ENCODE measurements around the gene GHRH. TPM values are rescaled to one million over a fixed set of nuclear protein-coding genes. Genes with fewer than 3 reads are reported as not detected.

The GHRH gene
- total RNA-seq, 1 experiment from 2014 or later: not detected

DNA sequence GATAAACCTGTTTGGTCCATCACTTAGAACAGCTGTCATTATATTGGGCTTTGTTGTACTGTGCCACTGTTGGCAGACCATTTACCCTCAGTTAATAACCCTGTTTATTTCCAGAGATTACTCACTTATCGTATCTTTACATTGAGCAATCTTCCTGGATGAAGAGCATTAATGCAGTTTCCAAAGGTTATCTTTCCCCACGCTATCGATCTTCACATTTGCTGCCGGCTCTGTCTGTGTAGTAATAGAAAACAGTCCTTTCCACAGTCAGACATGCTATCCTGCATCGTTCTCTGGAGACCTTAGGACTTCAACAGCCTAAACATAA is 27.4 kb downstream of the GHRH start:
- ChIA-PET CTCF (no interaction called here), POLR2A (no interaction called here), RAD21 (ENCODE audit: low non-redundant PET in 1 of 2, low total read pairs in 2 of 2, uncharacterized antibody in 2 of 2, unreplicated experiment in 2 of 2) (no interaction called here)
- no peak overlapping the region for H3K4me2 ChIP-seq (ENCODE audit: low read length)
- peaks cover 74 to 76% of the 10 kb centered on the region in 2 experiments for H3K36me3 ChIP-seq (ENCODE audit: control insufficient read depth in 1 of 2, insufficient read depth in 2 of 2, low read length in 2 of 2)
- H3K9me2 ChIP-seq (ENCODE audit: insufficient read depth): no peaks in the 10 kb centered on the region
- H3K9ac ChIP-seq (ENCODE audit: low read length): no peak overlapping the region
- H3K4me3 ChIP-seq (replicated peaks in 1 of 2; ENCODE audit: low read depth in 1 of 2, low read length in 2 of 2): no peak overlapping the region
- DNase-seq (ENCODE audit: low read depth, low spot score): no peak
- ATAC-seq: no peak
- no TSS peak for BruUV-seq (replicated peaks)
- no peaks in the 10 kb centered on the region for H3K79me2 ChIP-seq (ENCODE audit: insufficient read depth, low read length)
- no peaks in the 10 kb centered on the region for H4K20me1 ChIP-seq (ENCODE audit: insufficient read depth)
- H3K27me3 ChIP-seq (ENCODE audit: insufficient read depth, low read length): no peaks in the 10 kb centered on the region
- H2AFZ ChIP-seq (ENCODE audit: low read depth, low read length, poor library complexity, severe bottlenecking): no peak overlapping the region
- no peak overlapping the region for H3K27ac ChIP-seq (ENCODE audit: low read depth, low read length)
- no peaks in the 10 kb centered on the region for H3K9me3 ChIP-seq (ENCODE audit: control insufficient read depth in 1 of 2, insufficient read depth in 1 of 2, low read depth in 1 of 2, low read length in 2 of 2)
- no peaks in the 10 kb centered on the region for H3K4me1 ChIP-seq (ENCODE audit: control insufficient read depth in 1 of 2, insufficient read depth in 2 of 2, low read length in 2 of 2)
- TF ChIP-seq, protein P1, sequence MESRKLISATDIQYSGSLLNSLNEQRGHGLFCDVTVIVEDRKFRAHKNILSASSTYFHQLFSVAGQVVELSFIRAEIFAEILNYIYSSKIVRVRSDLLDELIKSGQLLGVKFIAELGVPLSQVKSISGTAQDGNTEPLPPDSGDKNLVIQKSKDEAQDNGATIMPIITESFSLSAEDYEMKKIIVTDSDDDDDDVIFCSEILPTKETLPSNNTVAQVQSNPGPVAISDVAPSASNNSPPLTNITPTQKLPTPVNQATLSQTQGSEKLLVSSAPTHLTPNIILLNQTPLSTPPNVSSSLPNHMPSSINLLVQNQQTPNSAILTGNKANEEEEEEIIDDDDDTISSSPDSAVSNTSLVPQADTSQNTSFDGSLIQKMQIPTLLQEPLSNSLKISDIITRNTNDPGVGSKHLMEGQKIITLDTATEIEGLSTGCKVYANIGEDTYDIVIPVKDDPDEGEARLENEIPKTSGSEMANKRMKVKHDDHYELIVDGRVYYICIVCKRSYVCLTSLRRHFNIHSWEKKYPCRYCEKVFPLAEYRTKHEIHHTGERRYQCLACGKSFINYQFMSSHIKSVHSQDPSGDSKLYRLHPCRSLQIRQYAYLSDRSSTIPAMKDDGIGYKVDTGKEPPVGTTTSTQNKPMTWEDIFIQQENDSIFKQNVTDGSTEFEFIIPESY (IDR thresholded peaks at IDR 0.05; ENCODE audit: extremely low read depth, insufficient replicate concordance, low read length): no peak
- TF ChIP-seq, protein P2, sequence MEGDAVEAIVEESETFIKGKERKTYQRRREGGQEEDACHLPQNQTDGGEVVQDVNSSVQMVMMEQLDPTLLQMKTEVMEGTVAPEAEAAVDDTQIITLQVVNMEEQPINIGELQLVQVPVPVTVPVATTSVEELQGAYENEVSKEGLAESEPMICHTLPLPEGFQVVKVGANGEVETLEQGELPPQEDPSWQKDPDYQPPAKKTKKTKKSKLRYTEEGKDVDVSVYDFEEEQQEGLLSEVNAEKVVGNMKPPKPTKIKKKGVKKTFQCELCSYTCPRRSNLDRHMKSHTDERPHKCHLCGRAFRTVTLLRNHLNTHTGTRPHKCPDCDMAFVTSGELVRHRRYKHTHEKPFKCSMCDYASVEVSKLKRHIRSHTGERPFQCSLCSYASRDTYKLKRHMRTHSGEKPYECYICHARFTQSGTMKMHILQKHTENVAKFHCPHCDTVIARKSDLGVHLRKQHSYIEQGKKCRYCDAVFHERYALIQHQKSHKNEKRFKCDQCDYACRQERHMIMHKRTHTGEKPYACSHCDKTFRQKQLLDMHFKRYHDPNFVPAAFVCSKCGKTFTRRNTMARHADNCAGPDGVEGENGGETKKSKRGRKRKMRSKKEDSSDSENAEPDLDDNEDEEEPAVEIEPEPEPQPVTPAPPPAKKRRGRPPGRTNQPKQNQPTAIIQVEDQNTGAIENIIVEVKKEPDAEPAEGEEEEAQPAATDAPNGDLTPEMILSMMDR (IDR thresholded peaks at IDR 0.05 in 2 of 3, conservative IDR thresholded peaks at IDR 0.05 in 1 of 3; ENCODE audit: borderline replicate concordance in 1 of 3, insufficient read depth in 1 of 3, low read depth in 2 of 3, low read length in 2 of 3): no peak
- TF ChIP-seq, protein P3, sequence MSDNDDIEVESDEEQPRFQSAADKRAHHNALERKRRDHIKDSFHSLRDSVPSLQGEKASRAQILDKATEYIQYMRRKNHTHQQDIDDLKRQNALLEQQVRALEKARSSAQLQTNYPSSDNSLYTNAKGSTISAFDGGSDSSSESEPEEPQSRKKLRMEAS (IDR thresholded peaks at IDR 0.05): no peak
- TF ChIP-seq JUND (IDR thresholded peaks at IDR 0.05) (no peak), FOSL1 (IDR thresholded peaks at IDR 0.05; ENCODE audit: low read depth) (no peak), SRF (IDR thresholded peaks at IDR 0.05; ENCODE audit: low read depth) (no peak), EGR1 (IDR thresholded peaks at IDR 0.05; ENCODE audit: low read depth) (no peak), CEBPB (IDR thresholded peaks at IDR 0.05; ENCODE audit: low read depth) (no peak), SP1 (IDR thresholded peaks at IDR 0.05; ENCODE audit: low read depth) (no peak), POLR2AphosphoS5 (IDR thresholded peaks at IDR 0.05; ENCODE audit: low read depth, low read length) (no peak)
- TF ChIP-seq, protein P4, sequence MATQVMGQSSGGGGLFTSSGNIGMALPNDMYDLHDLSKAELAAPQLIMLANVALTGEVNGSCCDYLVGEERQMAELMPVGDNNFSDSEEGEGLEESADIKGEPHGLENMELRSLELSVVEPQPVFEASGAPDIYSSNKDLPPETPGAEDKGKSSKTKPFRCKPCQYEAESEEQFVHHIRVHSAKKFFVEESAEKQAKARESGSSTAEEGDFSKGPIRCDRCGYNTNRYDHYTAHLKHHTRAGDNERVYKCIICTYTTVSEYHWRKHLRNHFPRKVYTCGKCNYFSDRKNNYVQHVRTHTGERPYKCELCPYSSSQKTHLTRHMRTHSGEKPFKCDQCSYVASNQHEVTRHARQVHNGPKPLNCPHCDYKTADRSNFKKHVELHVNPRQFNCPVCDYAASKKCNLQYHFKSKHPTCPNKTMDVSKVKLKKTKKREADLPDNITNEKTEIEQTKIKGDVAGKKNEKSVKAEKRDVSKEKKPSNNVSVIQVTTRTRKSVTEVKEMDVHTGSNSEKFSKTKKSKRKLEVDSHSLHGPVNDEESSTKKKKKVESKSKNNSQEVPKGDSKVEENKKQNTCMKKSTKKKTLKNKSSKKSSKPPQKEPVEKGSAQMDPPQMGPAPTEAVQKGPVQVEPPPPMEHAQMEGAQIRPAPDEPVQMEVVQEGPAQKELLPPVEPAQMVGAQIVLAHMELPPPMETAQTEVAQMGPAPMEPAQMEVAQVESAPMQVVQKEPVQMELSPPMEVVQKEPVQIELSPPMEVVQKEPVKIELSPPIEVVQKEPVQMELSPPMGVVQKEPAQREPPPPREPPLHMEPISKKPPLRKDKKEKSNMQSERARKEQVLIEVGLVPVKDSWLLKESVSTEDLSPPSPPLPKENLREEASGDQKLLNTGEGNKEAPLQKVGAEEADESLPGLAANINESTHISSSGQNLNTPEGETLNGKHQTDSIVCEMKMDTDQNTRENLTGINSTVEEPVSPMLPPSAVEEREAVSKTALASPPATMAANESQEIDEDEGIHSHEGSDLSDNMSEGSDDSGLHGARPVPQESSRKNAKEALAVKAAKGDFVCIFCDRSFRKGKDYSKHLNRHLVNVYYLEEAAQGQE (IDR thresholded peaks at IDR 0.05; ENCODE audit: low read depth): no peak
- TF ChIP-seq, protein P5, sequence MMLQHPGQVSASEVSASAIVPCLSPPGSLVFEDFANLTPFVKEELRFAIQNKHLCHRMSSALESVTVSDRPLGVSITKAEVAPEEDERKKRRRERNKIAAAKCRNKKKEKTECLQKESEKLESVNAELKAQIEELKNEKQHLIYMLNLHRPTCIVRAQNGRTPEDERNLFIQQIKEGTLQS (IDR thresholded peaks at IDR 0.05): no peak
- intact Hi-C loops (cut with micrococcal nuclease): no loop called here

All from HCT116 (cell line).